HG03108 (cell line): Measurements from ENCODE around the gene POMC.
"Not testable (repeated sequence)": the region's sequence is repeated elsewhere in the genome, so short reads cannot be mapped to it uniquely, and the experiment has no call there.

Experiments
- ATAC-seq: cut with Tn5 transposase; IDR thresholded peaks from one replicate; pipeline ENCODE4 v1.9.1; 2021; ENCODE audit warnings: moderate library complexity; ENCODE audit not compliant: unreplicated experiment

POMC gene

GRCh38 chr2:25141120-25141519 is 27.3 kb downstream of the POMC start:
- ATAC-seq, result no peak

DNA sequence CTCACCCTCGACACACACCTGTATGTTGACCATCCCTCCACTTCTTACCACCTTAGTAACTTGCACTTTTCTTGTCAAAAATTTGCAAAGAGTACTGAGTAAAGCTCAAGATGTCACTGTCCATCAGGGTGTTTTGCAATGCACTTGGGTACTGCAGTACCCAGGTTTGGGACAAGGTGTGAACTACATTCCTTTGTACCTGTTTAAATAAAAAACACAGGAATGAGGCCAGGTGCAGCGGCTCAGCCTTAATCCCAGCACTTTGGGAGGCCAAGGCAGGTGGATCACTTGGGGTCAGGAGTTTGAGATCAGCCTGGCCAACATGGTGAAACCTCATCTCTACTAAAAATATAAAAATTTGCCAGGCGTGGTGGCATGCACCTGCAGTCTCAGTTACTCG is 27.8 kb downstream of the POMC start:
- not testable (repeated sequence) for ATAC-seq

DNA sequence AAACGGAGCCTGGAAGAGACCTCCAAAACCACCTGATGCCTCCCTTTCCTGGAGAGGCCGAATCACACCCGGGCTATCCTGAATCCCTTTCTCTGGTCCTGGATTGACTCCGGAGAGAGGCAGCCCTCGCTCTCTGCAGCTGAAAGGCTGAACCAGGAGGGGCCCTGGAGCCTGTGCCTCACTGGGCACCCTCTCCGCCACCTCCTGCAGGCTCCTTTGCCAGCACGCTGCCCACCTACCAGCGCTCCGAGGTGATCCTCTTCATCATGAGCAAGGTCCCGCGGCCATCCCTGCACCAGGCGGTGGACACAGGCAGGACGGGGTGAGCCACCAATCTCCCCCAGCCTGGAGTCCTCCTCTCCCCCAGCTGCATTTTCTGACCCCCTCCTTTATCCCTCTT is 35.7 kb downstream of the POMC start:
- ATAC-seq, result no peak

GRCh38 chr2:25132299-25132635 is 36.1 kb downstream of the POMC start:
- no peak for ATAC-seq

GRCh38 chr2:25131567-25132298 is 36.6 kb downstream of the POMC start:
- ATAC-seq, result no peak

GRCh38 chr2:25131253-25131566 is 37.2 kb downstream of the POMC start:
- no peak for ATAC-seq

GRCh38 chr2:25129901-25130520 is 38.4 kb downstream of the POMC start:
- no peak for ATAC-seq

DNA sequence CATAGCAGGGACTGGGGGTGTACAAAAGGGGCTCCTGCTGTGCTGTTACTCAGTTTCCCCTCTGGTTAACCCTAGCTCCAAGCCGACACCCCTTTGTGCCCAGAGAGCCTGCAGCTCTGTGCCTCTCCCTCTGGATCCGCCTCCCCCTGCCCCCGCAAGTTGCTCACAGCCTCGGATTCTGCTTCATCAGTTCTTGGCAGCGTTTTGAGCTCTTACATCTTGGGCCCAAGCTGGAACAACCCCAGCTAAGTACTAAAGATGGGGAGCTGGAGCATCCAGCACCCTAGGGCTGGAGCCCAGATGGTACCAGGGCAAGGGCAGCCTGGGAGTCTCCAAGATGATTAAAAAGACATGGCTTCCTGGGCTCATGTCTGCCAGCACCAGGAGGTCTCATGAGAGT is 40.7 kb downstream of the POMC start:
- no peak for ATAC-seq

GRCh38 chr2:25127071-25127470 is 41.3 kb downstream of the POMC start:
- ATAC-seq, result not testable (repeated sequence)

DNA sequence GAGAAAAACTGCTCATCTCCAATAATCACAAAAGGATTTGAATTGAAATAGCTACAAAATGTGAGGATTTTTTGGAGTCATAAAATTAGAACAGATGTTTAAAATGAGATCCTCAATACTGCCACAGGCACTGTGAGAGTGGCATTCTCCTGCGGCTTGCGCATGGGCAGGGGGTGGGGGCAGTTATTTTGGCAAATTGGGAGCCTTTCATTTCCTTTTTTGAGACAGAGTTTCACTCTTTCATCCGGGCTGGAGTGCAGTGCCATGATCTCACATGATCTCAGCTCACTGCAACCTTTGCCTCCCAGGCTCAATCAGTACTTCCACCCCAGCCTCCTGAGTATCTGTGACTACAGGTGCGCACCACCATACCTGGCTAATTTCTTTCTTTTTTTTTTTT is 42.4 kb downstream of the POMC start:
- ATAC-seq, result no peak

GRCh38 chr2:25125189-25125588 is 43.2 kb downstream of the POMC start:
- ATAC-seq, result no peak

GRCh38 chr2:25123682-25124081 is 44.7 kb downstream of the POMC start:
- no peak for ATAC-seq

DNA sequence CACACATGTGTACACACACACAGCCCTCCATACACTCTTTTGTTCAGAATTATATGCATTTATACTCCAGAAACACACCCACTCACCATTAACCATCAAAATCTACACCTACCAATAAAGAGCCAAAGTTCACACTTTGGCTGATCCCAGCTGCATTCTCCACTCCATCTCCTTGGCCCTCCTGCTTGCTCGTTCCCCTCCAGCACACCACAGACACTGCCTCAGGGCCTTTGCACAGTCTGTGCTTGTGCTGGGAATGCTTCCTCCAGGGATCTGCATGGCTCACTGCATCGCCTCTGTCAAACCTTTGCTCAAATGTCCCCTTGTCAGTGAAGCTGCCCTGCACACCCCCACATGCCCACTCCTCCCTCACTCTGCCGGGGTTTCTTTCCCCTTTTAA is 46.0 kb downstream of the POMC start:
- no peak for ATAC-seq

DNA sequence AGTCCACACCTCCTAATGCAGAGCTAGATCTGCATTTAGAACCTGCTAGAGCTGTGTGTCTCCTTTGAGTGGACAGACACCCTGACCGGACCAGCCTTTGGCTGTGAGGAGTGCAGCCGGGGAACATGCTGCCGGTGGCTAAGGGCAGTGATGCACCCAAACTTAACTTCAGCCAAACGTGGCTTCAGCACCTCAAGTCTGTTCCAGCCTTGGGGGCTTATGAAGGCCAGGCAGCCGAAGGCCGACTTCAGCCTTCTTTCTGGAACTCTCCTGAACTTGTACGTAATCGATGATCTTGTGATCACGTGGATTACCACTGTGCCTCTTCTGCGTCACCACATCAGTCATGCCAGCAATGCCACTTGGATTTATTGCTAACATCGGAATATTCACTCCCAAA is 49.1 kb downstream of the POMC start:
- no peak for ATAC-seq

DNA sequence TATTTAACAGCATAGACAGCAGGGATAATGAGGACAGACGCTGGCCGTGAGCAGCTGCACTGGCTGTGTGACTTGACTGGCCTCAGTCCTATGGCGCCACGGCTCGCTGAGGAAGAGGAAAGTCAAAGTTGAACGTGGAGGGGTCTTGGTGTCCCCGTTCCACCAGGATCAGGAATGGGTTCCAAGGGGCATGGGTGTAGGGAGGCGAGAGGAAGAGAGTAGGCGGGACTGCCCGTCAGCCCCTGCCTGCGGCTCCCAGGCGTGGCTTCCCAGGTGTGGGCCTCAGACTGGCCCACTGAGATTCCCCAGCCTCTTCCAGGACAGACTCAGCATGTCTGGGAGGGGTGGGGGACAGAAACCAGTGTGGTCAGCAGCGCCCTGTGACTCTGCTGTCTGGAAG is 51.4 kb downstream of the POMC start:
- ATAC-seq, result no peak

GRCh38 chr2:25115902-25116301 is 52.5 kb downstream of the POMC start:
- ATAC-seq, result no peak

DNA sequence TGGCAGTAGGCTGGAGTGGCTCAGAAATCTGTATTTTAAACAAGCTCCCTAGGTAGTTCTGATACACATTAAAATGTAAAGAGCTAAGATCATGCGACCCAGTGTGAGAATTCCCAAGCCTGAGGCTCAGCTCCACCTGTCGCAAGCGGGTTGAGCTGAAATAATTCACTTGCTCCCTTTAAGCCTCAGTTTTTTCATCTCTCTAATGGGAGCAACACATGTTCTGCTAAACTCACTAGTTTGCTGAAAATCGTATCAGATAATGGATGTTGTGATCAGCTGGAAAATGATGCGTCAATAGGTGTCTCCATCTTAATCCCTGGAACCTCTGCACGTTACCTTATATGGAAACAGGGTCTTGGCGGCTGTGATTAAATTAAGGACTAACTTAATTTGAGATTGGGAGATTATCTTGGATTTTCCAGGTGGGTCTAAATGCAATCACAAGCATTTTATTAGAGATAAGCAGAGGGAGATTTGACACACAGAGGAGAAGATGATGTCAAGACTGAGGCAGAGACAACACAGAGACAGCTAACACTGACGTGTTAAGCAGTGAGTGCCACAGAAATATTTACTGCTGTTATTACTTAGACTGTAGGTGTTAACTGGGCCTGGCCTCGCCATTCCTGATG is 53.0 kb downstream of the POMC start:
- no peak for ATAC-seq

DNA sequence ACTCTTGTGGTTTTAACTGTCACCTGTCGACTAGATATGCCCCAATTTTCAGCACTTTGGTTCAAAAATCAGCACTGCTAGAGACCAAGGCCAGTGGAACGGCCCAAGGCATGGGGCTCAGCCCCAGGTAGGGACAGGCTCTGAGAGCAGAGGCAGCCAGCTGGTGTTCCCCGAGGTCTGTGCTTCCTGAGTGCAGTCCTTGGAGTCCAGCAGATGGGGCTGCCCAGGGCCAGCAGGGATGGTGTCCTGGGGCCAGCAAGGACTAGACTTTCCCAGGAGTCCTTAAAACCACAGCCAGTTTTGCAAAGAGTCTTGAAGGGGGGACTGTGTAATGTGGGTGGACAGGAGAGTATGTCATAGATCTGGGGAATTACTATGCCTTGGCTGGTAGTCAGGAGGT is 56.3 kb downstream of the POMC start:
- no peak for ATAC-seq
